T-cell (primary cell): Measurements from ENCODE around the gene CXCR6. TPM values are rescaled to one million over a fixed set of nuclear protein-coding genes. Genes with fewer than 3 reads are reported as not detected.
A peak's percentile ranks its signal among the peaks of the same experiment; 100 is the strongest.

ENCODE experiments used
- ATAC-seq, 4 experiments: fragments of 200-7000 bp in 3 of 4; fragments of 150-1000 bp in 1 of 4; cut with Tn5 transposase; replicated peaks in 1 of 4; 1 replicate in 3 of 4; 2 replicates in 1 of 4; pipeline ENCODE4 v1.10.0; 2021; ENCODE audit warnings: moderate library complexity in 3 of 4, mild to moderate bottlenecking in 2 of 4, moderate number of reproducible peaks in 1 of 4
- CTCF ChIA-PET, 2 donors: fragments of 300-600 bp; sonication (Branson Sonifier 250); formaldehyde crosslinking; loops; one replicate each; lab custom pipeline; 2022; ENCODE audit warnings: antibody characterized with exemption in 2 of 2; lab: Charles Lee
- POLR2A ChIA-PET, 2 donors: fragments of 300-600 bp; sonication (Branson Sonifier 250); formaldehyde crosslinking; loops; one replicate each; lab custom pipeline; 2022; ENCODE audit warnings: antibody characterized with exemption in 2 of 2; lab: Charles Lee
- DNase-seq, 35 experiments: peaks; one replicate each; pipeline versions ENCODE4 v3.0.0 to v3.0.0-alpha.2; 2013 to 2023
- H3K27ac ChIP-seq: one replicate; pipeline ENCODE4 v1.5.1; 2013; ENCODE audit warnings: low read length
- H3K27me3 ChIP-seq, 2 experiments: replicated peaks in 1 of 2; 1 replicate in 1 of 2; 2 replicates in 1 of 2; pipeline versions ENCODE4 v1.6.1 to v1.7.0; 2013; ENCODE audit warnings: low read length in 1 of 2, mixed read lengths in 1 of 2; ENCODE audit not compliant: control insufficient read depth in 2 of 2, insufficient read depth in 2 of 2; ENCODE audit errors: extremely low read depth in 1 of 2
- H3K36me3 ChIP-seq, 2 donors: 1 replicate in 1 of 2; 2 replicates in 1 of 2; pipeline versions ENCODE4 v1.6.1 to v1.7.0; 2013; ENCODE audit warnings: low read length in 1 of 2; ENCODE audit not compliant: control insufficient read depth in 2 of 2, insufficient read depth in 1 of 2; ENCODE audit errors: extremely low read depth in 1 of 2
- H3K4me1 ChIP-seq, 2 experiments: 1 replicate in 1 of 2; 2 replicates in 1 of 2; pipeline versions ENCODE4 v1.6.1 to v1.7.0; 2013; ENCODE audit warnings: low read length in 2 of 2, mixed read lengths in 1 of 2; ENCODE audit not compliant: insufficient read depth in 2 of 2, control insufficient read depth in 1 of 2; ENCODE audit errors: extremely low read depth in 1 of 2
- H3K4me3 ChIP-seq, 2 donors: 1 replicate in 1 of 2; 2 replicates in 1 of 2; pipeline versions ENCODE4 v1.5.1 to v1.7.0; 2013; ENCODE audit warnings: mild to moderate bottlenecking in 2 of 2, low read length in 1 of 2, moderate library complexity in 1 of 2; ENCODE audit not compliant: control insufficient read depth in 1 of 2; ENCODE audit errors: extremely low read depth in 1 of 2
- H3K9me3 ChIP-seq: 2 replicates; pipeline ENCODE4 v1.7.0; 2013
- H3K27ac Mint-ChIP-seq, 2 donors: one replicate each; pipeline ENCODE4 v1.8.0; 2020 to 2021; ENCODE audit warnings: mild to moderate bottlenecking in 2 of 2, mixed read lengths in 2 of 2
- H3K27me3 Mint-ChIP-seq, 2 donors: one replicate each; pipeline ENCODE4 v1.8.0; 2021 to 2022; ENCODE audit warnings: mixed read lengths in 2 of 2
- H3K36me3 Mint-ChIP-seq: one replicate; pipeline ENCODE4 v1.8.0; 2021; ENCODE audit warnings: mixed read lengths
- H3K4me1 Mint-ChIP-seq, 3 donors: one replicate each; pipeline ENCODE4 v1.8.0; 2020 to 2022; ENCODE audit warnings: mixed read lengths in 3 of 3, mild to moderate bottlenecking in 1 of 3
- H3K4me3 Mint-ChIP-seq, 3 donors: one replicate each; pipeline ENCODE4 v1.8.0; 2020 to 2022; ENCODE audit warnings: mild to moderate bottlenecking in 3 of 3, mixed read lengths in 3 of 3, moderate library complexity in 3 of 3
- H3K9me3 Mint-ChIP-seq, 3 donors: one replicate each; pipeline ENCODE4 v1.8.0; 2020 to 2022; ENCODE audit warnings: mixed read lengths in 3 of 3
- WGBS: methylation state at CpG from one replicate; pipeline ENCODE4 v1.1.5; 2013; ENCODE audit warnings: missing lambda C conversion rate; ENCODE audit not compliant: insufficient coverage; 5-methylcytosine and 5-hydroxymethylcytosine counted together
- total RNA-seq, 35 experiments: library from RNA in 6 of 35; stranded (reverse) in 6 of 35; fragments of 120-200 nt in 1 of 35; gene quantifications; one replicate each; pipeline versions ENCODE4 v1.2.1 to v1.2.4 and lab custom pipeline; 2013 to 2026

The CXCR6 gene
- total RNA-seq, 5 donors from 2014 or later (not counting 1 experiment from before 2014, with no cell fraction given) = 2.0 to 14.7 (median 3.7) TPM

GRCh38 chr3:45951946-45952345 is 8.7 kb downstream of the CXCR6 start:
- H3K4me3 Mint-ChIP-seq = no peak overlapping the region

DNA sequence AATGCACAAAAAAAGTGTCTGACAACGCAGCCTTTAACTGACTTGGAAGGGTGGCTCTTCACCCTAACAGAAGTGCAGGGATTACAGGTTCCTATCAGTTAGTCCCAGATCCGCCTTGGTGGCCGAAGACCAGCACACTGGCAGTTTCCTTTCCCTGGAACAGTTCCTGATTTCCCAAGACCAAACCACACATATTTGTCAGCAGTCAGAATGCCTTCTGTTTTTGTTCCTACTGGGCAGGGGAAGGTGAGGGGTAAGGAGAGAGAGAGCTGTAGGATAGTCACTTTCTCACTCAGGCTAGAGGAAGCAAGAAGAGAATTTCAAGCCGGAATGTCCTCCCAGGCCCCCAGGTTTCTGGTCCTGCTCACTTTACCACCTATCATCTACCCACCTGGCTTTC is 9.2 kb downstream of the CXCR6 start:
- POLR2A ChIA-PET = no interaction called here
- H3K36me3 ChIP-seq = peaks cover 26 to 88% of the 10 kb centered on the region in 2 donors
- WGBS = 71% methylated on average over 1 of the region's 4 CpGs
- Mint-ChIP-seq H3K36me3 (peaks cover 83% of the 10 kb centered on the region), H3K4me3 (no peak overlapping the region), H3K27ac (peak overlapping the region; percentile 85 to 89), H3K4me1 (peaks cover 33 to 60% (median 56%) of the 10 kb centered on the region in 3 donors), H3K27me3 (no peaks in the 10 kb centered on the region), H3K9me3 (no peaks in the 10 kb centered on the region)
- H3K9me3 ChIP-seq = no peaks in the 10 kb centered on the region
- CTCF ChIA-PET = interaction anchor here in 1 of 2 donors (0.7 kb wide), 1 partner anchor 14 kb away, joined by 3 read pairs; no protein-coding TSS in a partner anchor
- no peak overlapping the region for H3K4me3 ChIP-seq
- H3K27ac ChIP-seq = peak overlapping the region; percentile 70
- H3K27me3 ChIP-seq = no peaks in the 10 kb centered on the region
- DNase-seq = no peak
- peaks cover 11 to 75% of the 10 kb centered on the region in 2 experiments for H3K4me1 ChIP-seq
- no peak for ATAC-seq

More at GRCh38 chr3:45951946-45952345, 8.7 kb downstream of the CXCR6 start:
- no peaks in the 10 kb centered on the region for H3K27me3 Mint-ChIP-seq
- ChIA-PET POLR2A (no interaction called here), CTCF (interaction anchor here in 1 of 2 donors (0.7 to 1.6 kb wide), 3 partner anchors 10 to 125 kb away, joined by 3 to 6 read pairs (median 5); no protein-coding TSS in a partner anchor)
- H3K4me1 Mint-ChIP-seq = peaks cover 33 to 61% (median 56%) of the 10 kb centered on the region in 3 donors
- peaks cover 83% of the 10 kb centered on the region for H3K36me3 Mint-ChIP-seq
- DNase-seq (no peak), ATAC-seq (no peak)
- Histone ChIP-seq H3K36me3 (peaks cover 26 to 88% of the 10 kb centered on the region in 2 donors), H3K4me1 (peaks cover 11 to 80% of the 10 kb centered on the region in 2 experiments), H3K27me3 (no peaks in the 10 kb centered on the region), H3K27ac (peak overlapping the region; percentile 70), H3K4me3 (no peak overlapping the region), H3K9me3 (no peaks in the 10 kb centered on the region)
- no peaks in the 10 kb centered on the region for H3K9me3 Mint-ChIP-seq
- H3K27ac Mint-ChIP-seq = peak overlapping the region; percentile 85 to 89
- WGBS = 93% methylated on average over 4 of the region's 6 CpGs

DNA sequence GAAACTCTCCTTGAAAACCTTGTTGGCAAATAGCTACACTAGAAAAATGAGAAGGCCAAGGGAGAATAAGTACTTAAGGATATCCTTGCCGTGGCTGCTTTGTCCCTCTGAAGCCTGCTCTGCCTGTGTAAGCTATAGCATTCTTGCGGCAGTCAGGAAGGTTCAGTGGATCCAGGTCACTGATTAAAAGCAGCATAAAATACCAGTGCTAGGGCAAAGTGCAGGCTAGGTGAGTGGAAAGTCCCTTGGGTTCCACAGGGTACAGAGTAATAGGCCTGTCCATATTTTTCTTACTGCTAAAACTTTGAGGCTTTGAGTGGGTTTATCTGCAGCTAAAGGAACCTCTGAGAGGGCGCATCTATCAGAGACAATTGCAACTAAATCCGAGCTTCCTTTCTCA is 10.3 kb downstream of the CXCR6 start:
- peaks cover 33 to 57% (median 53%) of the 10 kb centered on the region in 3 donors for H3K4me1 Mint-ChIP-seq
- Histone ChIP-seq H3K4me3 (no peak overlapping the region), H3K27ac (no peak overlapping the region), H3K9me3 (no peaks in the 10 kb centered on the region), H3K36me3 (peaks cover 24 to 88% of the 10 kb centered on the region in 2 donors), H3K4me1 (peaks cover 11 to 77% of the 10 kb centered on the region in 2 experiments), H3K27me3 (no peaks in the 10 kb centered on the region)
- no peak for ATAC-seq
- H3K9me3 Mint-ChIP-seq = no peaks in the 10 kb centered on the region
- no peaks in the 10 kb centered on the region for H3K27me3 Mint-ChIP-seq
- peaks cover 81% of the 10 kb centered on the region for H3K36me3 Mint-ChIP-seq
- H3K27ac Mint-ChIP-seq = peak overlapping the region in 1 of 2 donors; percentile 5
- WGBS = 79% methylated on average over 2 of the region's 4 CpGs
- no peak for DNase-seq
- ChIA-PET POLR2A (no interaction called here), CTCF (interaction anchor here in 1 of 2 donors (1.2 kb wide), 1 partner anchor 15 kb away, joined by 4 read pairs; no protein-coding TSS in a partner anchor)
- no peak overlapping the region for H3K4me3 Mint-ChIP-seq

- no peak overlapping the region for H3K4me3 ChIP-seq
- no peaks in the 10 kb centered on the region for H3K27me3 ChIP-seq
- Mint-ChIP-seq H3K36me3 (peaks cover 82% of the 10 kb centered on the region), H3K9me3 (no peaks in the 10 kb centered on the region), H3K27ac (peak overlapping the region in 1 of 2 donors; percentile 5), H3K4me3 (no peak overlapping the region), H3K4me1 (peaks cover 36 to 57% (median 53%) of the 10 kb centered on the region in 3 donors), H3K27me3 (no peaks in the 10 kb centered on the region)
- ATAC-seq (no peak), DNase-seq (no peak)
- peaks cover 11 to 77% of the 10 kb centered on the region in 2 experiments for H3K4me1 ChIP-seq
- WGBS = 100% methylated on average over 1 of the region's 3 CpGs
- peaks cover 24 to 88% of the 10 kb centered on the region in 2 donors for H3K36me3 ChIP-seq
- H3K27ac ChIP-seq = no peak overlapping the region
- ChIA-PET CTCF (interaction anchor here in 1 of 2 donors (1.2 kb wide), 1 partner anchor 15 kb away, joined by 4 read pairs; no protein-coding TSS in a partner anchor), POLR2A (no interaction called here)
- no peaks in the 10 kb centered on the region for H3K9me3 ChIP-seq
Observed at GRCh38 chr3:45954306-45954705, 11.0 kb downstream of the CXCR6 start.

DNA sequence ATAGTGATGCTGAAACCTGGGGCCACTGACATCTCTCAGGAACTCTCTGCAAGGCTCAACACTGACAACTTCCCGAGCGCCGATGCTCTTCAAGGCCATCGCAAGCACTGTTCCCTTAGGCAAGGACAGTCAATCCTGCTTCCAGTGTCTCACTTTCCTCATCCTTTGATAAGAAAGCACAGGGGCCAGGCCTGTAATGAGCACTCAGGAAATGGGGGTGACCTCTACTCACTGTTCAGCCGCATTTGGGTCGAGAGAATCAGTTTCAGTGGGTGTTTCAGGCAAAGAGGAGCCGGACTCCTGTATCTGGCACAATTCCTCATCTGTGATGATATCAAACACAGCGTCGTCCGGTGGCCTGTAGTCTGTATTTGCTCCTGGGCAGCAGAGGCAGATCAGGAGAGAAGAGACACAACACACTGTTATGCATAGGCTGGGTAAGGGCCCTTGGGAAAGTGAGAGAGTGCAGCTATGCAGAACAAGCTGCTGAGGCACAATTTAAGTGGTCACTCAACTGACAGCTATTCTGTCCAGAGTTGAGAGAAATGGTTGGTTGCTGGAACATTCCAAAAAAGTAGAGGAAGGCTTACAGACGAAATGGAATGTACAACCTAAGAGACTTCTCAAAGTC is 11.9 kb downstream of the CXCR6 start:
- POLR2A ChIA-PET = no interaction called here
- ATAC-seq = no peak
- Histone ChIP-seq H3K4me3 (no peak overlapping the region), H3K27me3 (no peaks in the 10 kb centered on the region), H3K9me3 (no peaks in the 10 kb centered on the region), H3K36me3 (peaks cover 24 to 91% of the 10 kb centered on the region in 2 donors), H3K4me1 (peaks cover 6 to 77% of the 10 kb centered on the region in 2 experiments), H3K27ac (no peak overlapping the region)
- H3K36me3 Mint-ChIP-seq = peaks cover 81% of the 10 kb centered on the region
- 86% methylated on average over 7 of the region's 11 CpGs for WGBS
- H3K27ac Mint-ChIP-seq = no peak overlapping the region
- H3K4me1 Mint-ChIP-seq = peaks cover 30 to 53% (median 46%) of the 10 kb centered on the region in 3 donors
- no peak for DNase-seq
- CTCF ChIA-PET = no interaction called here
- no peak overlapping the region for H3K4me3 Mint-ChIP-seq
- H3K27me3 Mint-ChIP-seq = no peaks in the 10 kb centered on the region
- no peaks in the 10 kb centered on the region for H3K9me3 Mint-ChIP-seq

- H3K27ac Mint-ChIP-seq = no peak overlapping the region
- CTCF ChIA-PET = no interaction called here
- H3K27me3 Mint-ChIP-seq = no peaks in the 10 kb centered on the region
- H3K9me3 Mint-ChIP-seq = no peaks in the 10 kb centered on the region
- Histone ChIP-seq H3K36me3 (peaks cover 24 to 97% of the 10 kb centered on the region in 2 donors), H3K4me1 (peaks cover 0 to 72% of the 10 kb centered on the region in 2 experiments), H3K4me3 (no peak overlapping the region), H3K9me3 (no peaks in the 10 kb centered on the region), H3K27ac (no peak overlapping the region), H3K27me3 (no peaks in the 10 kb centered on the region)
- ATAC-seq (no peak), DNase-seq (no peak)
- no peak overlapping the region for H3K4me3 Mint-ChIP-seq
- POLR2A ChIA-PET = no interaction called here
- H3K4me1 Mint-ChIP-seq = peaks cover 25 to 47% (median 40%) of the 10 kb centered on the region in 3 donors
- peaks cover 84% of the 10 kb centered on the region for H3K36me3 Mint-ChIP-seq
- WGBS = 100% methylated on average over 1 of the region's 4 CpGs
Observed at GRCh38 chr3:45955706-45956105, 12.4 kb downstream of the CXCR6 start.
